Esophagus squamous epithelium (tissue), 4 donors: ENCODE results near the gene MTHFSD.

ENCODE experiments used
- CTCF ChIP-seq, 6 experiments: fragments of 450-650 bp in 4 of 6; fragments of 200-600 bp in 2 of 6; sonication (generic) in 2 of 6; IDR thresholded peaks; one replicate each; pipeline ENCODE4 v1.5.1; 2016 to 2019; ENCODE audit warnings: antibody characterized with exemption in 6 of 6, mild to moderate bottlenecking in 4 of 6, moderate library complexity in 4 of 6
- POLR2A ChIP-seq, 4 donors: fragments of 450-650 bp; IDR thresholded peaks; one replicate each; pipeline ENCODE4 v1.6.1; 2017; ENCODE audit warnings: antibody characterized with exemption in 4 of 4, mild to moderate bottlenecking in 4 of 4, moderate library complexity in 3 of 4

- TF ChIP-seq CTCF (IDR thresholded peaks at IDR 0.05), result no peak
- TF ChIP-seq POLR2A (IDR thresholded peaks at IDR 0.05), result no peak
These were observed 5.2 kb downstream of the MTHFSD start for GRCh38 chr16:86549893-86550190.
